GM12864 (cell line): Measurements from ENCODE around the gene CGB1.
"Not testable (repeated sequence)": the region's sequence is repeated elsewhere in the genome, so short reads cannot be mapped to it uniquely, and the experiment has no call there.

Experiments
- DNase-seq: peaks from one replicate; pipeline ENCODE4 v3.0.0-alpha.2; 2011; ENCODE audit warnings: low read depth
- H3K4me3 ChIP-seq: 2 replicates; pipeline ENCODE4 v1.5.1; 2011; ENCODE audit warnings: mild to moderate bottlenecking, low read depth, low read length, control low read depth
- CTCF ChIP-seq: IDR thresholded peaks from 2 replicates; pipeline ENCODE4 v1.5.1; 2011; ENCODE audit warnings: low read depth, mild to moderate bottlenecking, moderate library complexity, low read length, control low read depth, inconsistent platforms; ENCODE audit errors: missing control alignments

Gene CGB1

GRCh38 chr19:49080392-49080791 is 43.7 kb upstream of the CGB1 start:
- H3K4me3 ChIP-seq, result no peak overlapping the region
- no peak for TF ChIP-seq CTCF
- no peak for DNase-seq

DNA sequence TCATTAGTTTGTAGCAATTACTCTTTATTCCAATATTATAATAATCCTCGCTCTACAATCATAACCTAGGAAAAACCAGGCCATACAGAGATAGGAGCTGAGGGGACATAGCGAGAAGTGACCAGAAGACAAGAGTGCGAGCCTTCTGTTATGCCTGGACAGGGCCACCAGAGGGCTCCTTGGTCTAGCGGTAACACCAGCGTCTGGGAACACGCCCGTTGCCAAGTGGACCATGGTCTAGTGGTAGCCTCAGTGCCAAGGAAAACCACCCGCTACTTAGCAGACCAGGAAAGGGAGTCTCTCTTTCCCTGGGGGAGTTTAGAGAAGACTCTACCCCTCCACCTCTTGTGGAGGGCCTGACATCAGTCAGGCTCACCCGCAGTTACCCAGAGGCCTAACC is 38.2 kb upstream of the CGB1 start:
- TF ChIP-seq CTCF, result peak; percentile 63
- not testable (repeated sequence) for H3K4me3 ChIP-seq, DNase-seq

- no peak overlapping the region for H3K4me3 ChIP-seq
- no peak for DNase-seq
- peak; percentile 41 for TF ChIP-seq CTCF
Measured at GRCh38 chr19:49073514-49074378, 37.1 kb upstream of the CGB1 start.

GRCh38 chr19:49071860-49072547 is 35.3 kb upstream of the CGB1 start:
- no peak for TF ChIP-seq CTCF
- no peak for DNase-seq
- H3K4me3 ChIP-seq, result no peak overlapping the region

GRCh38 chr19:49070416-49070815 is 33.7 kb upstream of the CGB1 start:
- no peak for TF ChIP-seq CTCF
- no peak overlapping the region for H3K4me3 ChIP-seq
- no peak for DNase-seq

DNA sequence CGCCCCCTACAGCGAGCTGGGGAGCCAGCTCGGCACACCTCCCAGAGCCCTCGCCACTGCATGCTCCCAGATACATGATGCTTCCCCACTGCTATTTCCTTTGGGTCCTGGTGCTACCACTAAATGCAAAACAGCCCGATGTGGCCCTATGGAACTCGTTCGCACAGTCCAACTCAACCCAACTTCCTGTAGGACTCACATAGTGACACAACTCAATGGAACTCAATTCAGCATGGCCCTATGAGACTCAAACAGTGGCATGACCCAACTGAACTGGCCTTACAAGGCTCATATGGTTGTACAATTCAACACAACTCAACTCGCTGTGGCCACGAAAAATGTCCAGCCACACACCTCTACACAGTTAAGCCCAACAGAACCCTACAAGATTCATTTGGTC is 32.3 kb upstream of the CGB1 start:
- TF ChIP-seq CTCF, result no peak
- DNase-seq, result no peak
- H3K4me3 ChIP-seq, result no peak overlapping the region
